ENCODE data around the gene MARCHF9.

MARCHF9 gene

DNA sequence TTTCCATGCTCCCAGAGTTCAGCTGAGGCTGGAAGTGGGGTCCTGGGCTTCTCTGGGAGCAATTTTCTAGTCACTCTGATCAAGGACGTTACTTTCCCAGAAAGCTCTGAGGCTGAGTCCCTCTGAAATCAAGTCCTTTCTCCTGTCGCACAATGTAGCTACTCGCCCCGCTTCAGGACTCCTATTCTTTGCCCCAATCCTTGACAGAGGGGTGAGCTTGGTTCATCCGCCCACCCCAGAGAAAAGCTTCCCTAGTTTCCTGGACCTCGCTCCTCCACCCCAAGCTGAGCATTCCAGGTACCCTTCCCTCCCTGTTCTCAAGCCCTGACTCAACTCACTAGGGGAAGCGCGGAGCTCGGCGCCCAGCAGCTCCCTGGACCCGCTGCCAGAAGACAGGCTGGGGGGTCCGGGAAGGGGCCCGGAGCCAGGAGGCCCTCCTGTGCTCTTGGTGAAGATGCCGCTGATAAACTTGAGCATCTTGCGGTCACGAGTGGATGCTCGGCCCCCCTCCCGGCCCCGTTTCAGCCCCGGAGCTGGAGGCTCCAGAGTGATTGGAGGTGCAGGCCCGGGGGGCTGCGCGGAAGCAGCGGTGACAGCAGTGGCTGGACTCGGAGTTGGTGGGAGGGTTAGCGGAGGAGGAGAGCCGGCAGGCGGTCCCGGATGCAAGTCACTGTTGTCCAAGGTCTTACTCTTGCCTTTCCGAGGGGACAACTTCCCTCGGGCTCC lies 18.0 kb upstream of the MARCHF9 start:
- no peaks in the 10 kb centered on the region for H3K36me3 ChIP-seq (ENCODE audit: control insufficient read depth in 1 of 2, insufficient read depth in 2 of 2, low read depth in 1 of 2, low read length in 2 of 2)
- H2BK120ac ChIP-seq (ENCODE audit: low read depth, low read length) = no peak overlapping the region
- H3K4me1 ChIP-seq (ENCODE audit: control insufficient read depth, insufficient read depth, low read depth, low read length) = peaks cover 26% of the 10 kb centered on the region
- H4K91ac ChIP-seq (ENCODE audit: low read length) = no peak overlapping the region
- no peak overlapping the region for H3K27ac ChIP-seq (ENCODE audit: low read length, poor library complexity, severe bottlenecking)
- no peak overlapping the region for H4K8ac ChIP-seq (ENCODE audit: low read length)
- H3K27me3 ChIP-seq (ENCODE audit: control insufficient read depth in 1 of 2, insufficient read depth in 1 of 2, low read length in 2 of 2) = peaks cover 91 to 93% of the 10 kb centered on the region in 2 experiments
- no peak overlapping the region for H3K14ac ChIP-seq (ENCODE audit: low read length in 2 of 2)
- no peak overlapping the region for H3K9ac ChIP-seq (ENCODE audit: low read length)
- H2BK15ac ChIP-seq (ENCODE audit: low read depth, poor library complexity, severe bottlenecking) = no peak overlapping the region
- 2% methylated on average over 22 of the region's 31 CpGs for WGBS
- no peak for DNase-seq
- H3K23ac ChIP-seq (ENCODE audit: low read length in 2 of 2) = peak overlapping the region in 1 of 2 experiments; percentile 75
- H3K4me2 ChIP-seq (ENCODE audit: low read length, poor library complexity, severe bottlenecking) = peak overlapping the region; percentile 72
- no peak overlapping the region for H3K18ac ChIP-seq (ENCODE audit: low read depth in 1 of 2, low read length in 2 of 2)
- H2BK12ac ChIP-seq (ENCODE audit: low read length in 2 of 2) = no peak overlapping the region
- H2AK5ac ChIP-seq (ENCODE audit: low read length, severe bottlenecking) = no peak overlapping the region
- no peaks in the 10 kb centered on the region for H3K79me1 ChIP-seq (replicated peaks; ENCODE audit: low read length, poor library complexity, severe bottlenecking)
- H2AFZ ChIP-seq (ENCODE audit: low read depth, low read length) = no peak overlapping the region
- H3K4me3 ChIP-seq (ENCODE audit: insufficient read depth in 1 of 2, low read depth in 1 of 2, low read length in 2 of 2) = peak overlapping the region in 1 of 2 experiments; percentile 44
- no peak overlapping the region for H2BK5ac ChIP-seq (ENCODE audit: low read depth, low read length, poor library complexity, severe bottlenecking)
- no peaks in the 10 kb centered on the region for H3K9me3 ChIP-seq (ENCODE audit: control insufficient read depth, low read length)
- no peak overlapping the region for H3K4ac ChIP-seq (ENCODE audit: low read depth in 1 of 2, low read length in 2 of 2)

DNA sequence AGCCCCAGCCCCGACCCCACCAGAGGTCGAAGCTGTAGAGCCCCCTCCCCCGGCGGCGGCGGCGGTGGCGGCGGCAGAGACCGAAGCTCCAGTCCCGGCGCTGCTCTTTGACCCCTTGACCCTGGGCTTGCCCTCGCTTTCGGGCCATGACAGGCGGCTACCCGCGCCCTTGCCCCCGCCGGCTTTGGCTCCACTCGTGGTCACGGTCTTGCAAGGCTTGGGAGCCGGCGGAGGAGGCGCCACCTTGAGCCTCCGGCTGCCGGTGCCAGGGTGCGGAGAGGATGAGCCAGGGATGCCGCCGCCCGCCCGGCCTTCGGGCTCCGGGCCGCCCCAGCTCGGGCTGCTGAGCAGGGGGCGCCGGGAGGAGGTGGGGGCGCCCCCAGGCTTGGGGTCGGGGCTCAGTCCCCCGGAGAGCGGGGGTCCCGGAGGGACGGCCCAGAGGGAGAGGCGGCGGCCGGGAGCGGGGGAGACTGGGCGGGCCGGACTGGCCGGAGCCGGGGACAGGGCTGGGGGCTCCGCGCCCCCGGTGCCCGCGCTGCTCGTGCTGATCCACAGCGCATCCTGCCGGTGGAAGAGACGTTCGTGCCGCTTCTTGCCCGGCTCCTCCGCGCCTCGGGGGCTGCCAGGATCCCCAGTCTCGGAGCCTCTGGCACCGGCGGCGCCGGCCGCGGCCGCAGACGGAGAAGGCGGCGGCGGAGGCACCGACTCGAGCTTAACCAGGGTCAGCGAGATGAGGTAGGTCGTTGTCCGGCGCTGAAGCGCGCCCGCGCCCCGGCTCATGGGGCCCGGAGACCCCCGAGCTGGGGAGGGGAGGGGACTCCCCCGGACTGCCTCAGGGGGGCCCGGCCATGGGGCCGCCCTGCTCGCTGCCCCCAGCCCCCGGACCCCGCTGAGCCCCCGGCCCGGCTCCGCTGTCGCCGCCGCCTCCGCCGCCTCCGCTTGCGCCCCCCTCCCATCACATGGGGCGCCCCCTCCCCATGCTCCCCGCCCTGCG lies 17.1 kb upstream of the MARCHF9 start:
- Histone ChIP-seq H2BK5ac (ENCODE audit: low read depth, low read length, poor library complexity, severe bottlenecking) (no peak overlapping the region), H3K27me3 (ENCODE audit: control insufficient read depth in 1 of 2, insufficient read depth in 1 of 2, low read length in 2 of 2) (peaks cover 89 to 91% of the 10 kb centered on the region in 2 experiments), H3K23ac (ENCODE audit: low read length in 2 of 2) (peak overlapping the region in 1 of 2 experiments; percentile 27), H3K9ac (ENCODE audit: low read length) (no peak overlapping the region), H3K14ac (ENCODE audit: low read length in 2 of 2) (no peak overlapping the region), H3K4me2 (ENCODE audit: low read length, poor library complexity, severe bottlenecking) (peak overlapping the region; percentile 79), H3K4ac (ENCODE audit: low read depth in 1 of 2, low read length in 2 of 2) (no peak overlapping the region), H4K8ac (ENCODE audit: low read length) (no peak overlapping the region), H3K4me1 (ENCODE audit: control insufficient read depth, insufficient read depth, low read depth, low read length) (peaks cover 26% of the 10 kb centered on the region), H3K9me3 (ENCODE audit: control insufficient read depth, low read length) (no peaks in the 10 kb centered on the region), H4K91ac (ENCODE audit: low read length) (no peak overlapping the region), H2AK5ac (ENCODE audit: low read length, severe bottlenecking) (no peak overlapping the region), H2BK120ac (ENCODE audit: low read depth, low read length) (no peak overlapping the region), H3K79me1 (replicated peaks; ENCODE audit: low read length, poor library complexity, severe bottlenecking) (no peaks in the 10 kb centered on the region), H3K27ac (ENCODE audit: low read length, poor library complexity, severe bottlenecking) (no peak overlapping the region), H2BK12ac (ENCODE audit: low read length in 2 of 2) (no peak overlapping the region), H2BK15ac (ENCODE audit: low read depth, poor library complexity, severe bottlenecking) (no peak overlapping the region), H3K18ac (ENCODE audit: low read depth in 1 of 2, low read length in 2 of 2) (no peak overlapping the region), H3K4me3 (ENCODE audit: insufficient read depth in 1 of 2, low read depth in 1 of 2, low read length in 2 of 2) (peak overlapping the region; percentile 3 to 29), H3K36me3 (ENCODE audit: control insufficient read depth in 1 of 2, insufficient read depth in 2 of 2, low read depth in 1 of 2, low read length in 2 of 2) (no peaks in the 10 kb centered on the region), H2AFZ (ENCODE audit: low read depth, low read length) (no peak overlapping the region)
- peak; percentile 41 for DNase-seq
- WGBS = 3% methylated on average over 77 of the region's 110 CpGs

DNA sequence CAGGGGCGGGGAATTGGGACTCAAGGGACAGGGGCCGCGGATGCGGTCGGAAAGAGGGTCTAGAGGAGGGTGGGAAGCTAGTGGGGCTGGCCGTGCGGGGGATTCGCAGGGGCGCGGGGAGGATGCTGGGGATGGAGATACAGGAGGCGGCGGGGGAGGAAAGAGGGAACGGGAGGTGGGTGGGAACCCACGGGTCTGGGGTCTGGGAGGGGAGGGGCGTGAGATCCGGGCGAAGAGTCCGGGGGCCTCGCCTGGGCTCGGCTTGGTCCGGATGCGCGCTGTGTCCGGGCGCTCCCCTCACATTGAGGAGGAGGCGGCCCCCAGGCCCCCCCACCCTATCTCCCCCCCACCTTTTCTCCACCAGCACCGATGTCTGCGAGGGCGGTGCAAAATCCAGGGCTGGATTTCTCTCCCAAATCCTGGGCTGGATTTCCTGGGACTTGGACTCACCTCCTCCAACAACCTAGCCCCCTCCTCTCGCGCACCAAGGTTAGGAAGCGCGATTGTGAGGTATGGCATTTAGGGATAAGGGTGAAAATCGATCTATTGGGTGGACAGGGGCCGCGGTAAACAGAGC lies 16.2 kb upstream of the MARCHF9 start, which contains the start of gene AGAP2:
AGAP2 (minus strand) TSS at position 82 of the 577 bp plus-strand sequence. CDS start 496 bp downstream, outside the sequence.
- 0% methylated on average over 16 of the region's 36 CpGs for WGBS
- no peak for DNase-seq
- Histone ChIP-seq H3K14ac (ENCODE audit: low read length in 2 of 2) (no peak within 1 kb of the TSS), H3K9ac (ENCODE audit: low read length) (no peak within 1 kb of the TSS), H3K9me3 (ENCODE audit: control insufficient read depth, low read length) (no peaks in the 10 kb centered on the region), H2BK120ac (ENCODE audit: low read depth, low read length) (no peak within 1 kb of the TSS), H3K79me1 (replicated peaks; ENCODE audit: low read length, poor library complexity, severe bottlenecking) (no peaks in the 10 kb centered on the region), H2AFZ (ENCODE audit: low read depth, low read length) (no peak within 1 kb of the TSS), H3K4me1 (ENCODE audit: control insufficient read depth, insufficient read depth, low read depth, low read length) (peaks cover 26% of the 10 kb centered on the region), H3K4ac (ENCODE audit: low read depth in 1 of 2, low read length in 2 of 2) (no peak within 1 kb of the TSS), H2AK5ac (ENCODE audit: low read length, severe bottlenecking) (no peak within 1 kb of the TSS), H4K91ac (ENCODE audit: low read length) (no peak within 1 kb of the TSS), H3K27ac (ENCODE audit: low read length, poor library complexity, severe bottlenecking) (no peak within 1 kb of the TSS), H2BK5ac (ENCODE audit: low read depth, low read length, poor library complexity, severe bottlenecking) (no peak within 1 kb of the TSS), H4K8ac (ENCODE audit: low read length) (no peak within 1 kb of the TSS), H3K27me3 (ENCODE audit: control insufficient read depth in 1 of 2, insufficient read depth in 1 of 2, low read length in 2 of 2) (peaks cover 79 to 81% of the 10 kb centered on the region in 2 experiments), H3K36me3 (ENCODE audit: control insufficient read depth in 1 of 2, insufficient read depth in 2 of 2, low read depth in 1 of 2, low read length in 2 of 2) (no peaks in the 10 kb centered on the region), H2BK12ac (ENCODE audit: low read length in 2 of 2) (no peak within 1 kb of the TSS), H2BK15ac (ENCODE audit: low read depth, poor library complexity, severe bottlenecking) (no peak within 1 kb of the TSS), H3K18ac (ENCODE audit: low read depth in 1 of 2, low read length in 2 of 2) (no peak within 1 kb of the TSS), H3K23ac (ENCODE audit: low read length in 2 of 2) (no peak within 1 kb of the TSS), H3K4me3 (ENCODE audit: insufficient read depth in 1 of 2, low read depth in 1 of 2, low read length in 2 of 2) (peak within 1 kb of the TSS; percentile 3 to 29), H3K4me2 (ENCODE audit: low read length, poor library complexity, severe bottlenecking) (peak within 1 kb of the TSS; percentile 79)

Data from mesenchymal stem cell (in vitro differentiated cells and primary cell).